Lower lobe of right lung (tissue), 2 donors: ENCODE results near the gene MCM7. TPM values are rescaled to one million over a fixed set of nuclear protein-coding genes. Genes with fewer than 3 reads are reported as not detected.
A peak's percentile ranks its signal among the peaks of the same experiment; 100 is the strongest.

Source experiments
- ATAC-seq, 2 donors: fragments of 200-7000 bp; cut with Tn5 transposase; one replicate each; pipeline ENCODE4 v1.9.1; 2020 to 2022; ENCODE audit warnings: mild to moderate bottlenecking in 2 of 2, moderate library complexity in 2 of 2
- DNase-seq: peaks from one replicate; pipeline ENCODE4 v3.0.0-alpha.2; 2020
- H3K27ac ChIP-seq: fragments of 200-600 bp; one replicate; pipeline ENCODE4 v1.8.0; 2022
- H3K27me3 ChIP-seq: fragments of 200-600 bp; one replicate; pipeline ENCODE4 v1.8.0; 2022; ENCODE audit warnings: low read depth
- H3K36me3 ChIP-seq: fragments of 200-600 bp; one replicate; pipeline ENCODE4 v1.8.0; 2022; ENCODE audit warnings: mild to moderate bottlenecking
- H3K4me1 ChIP-seq: fragments of 200-600 bp; one replicate; pipeline ENCODE4 v1.8.0; 2022
- H3K4me3 ChIP-seq: fragments of 200-600 bp; one replicate; pipeline ENCODE4 v1.8.0; 2022; ENCODE audit warnings: mild to moderate bottlenecking
- H3K9me3 ChIP-seq: fragments of 200-600 bp; one replicate; pipeline ENCODE4 v1.8.0; 2022
- CTCF ChIP-seq: fragments of 200-600 bp; IDR thresholded peaks from one replicate; pipeline ENCODE4 v1.8.0; 2022; ENCODE audit warnings: antibody characterized with exemption, mild to moderate bottlenecking
- intact Hi-C: fragments of 100-400 bp; cut with DNase I; formaldehyde crosslinking; loops from one replicate; pipeline ENCODE4 v1.11.0; 2022
- total RNA-seq: library from RNA; stranded (reverse); fragmentation: NEBNext Ultra II Directional; extraction: Animal tissue kit (Norgen Biotek cat#: 25700); gene quantifications from one replicate; pipeline ENCODE4 v1.2.1, GENCODE V29; 2021
- donor health status: DM: no; HTN: yes; CAD: no; lungs with severe emphysema.

Gene MCM7
- total RNA-seq, 1 donor from 2014 or later: 48.0 TPM

DNA sequence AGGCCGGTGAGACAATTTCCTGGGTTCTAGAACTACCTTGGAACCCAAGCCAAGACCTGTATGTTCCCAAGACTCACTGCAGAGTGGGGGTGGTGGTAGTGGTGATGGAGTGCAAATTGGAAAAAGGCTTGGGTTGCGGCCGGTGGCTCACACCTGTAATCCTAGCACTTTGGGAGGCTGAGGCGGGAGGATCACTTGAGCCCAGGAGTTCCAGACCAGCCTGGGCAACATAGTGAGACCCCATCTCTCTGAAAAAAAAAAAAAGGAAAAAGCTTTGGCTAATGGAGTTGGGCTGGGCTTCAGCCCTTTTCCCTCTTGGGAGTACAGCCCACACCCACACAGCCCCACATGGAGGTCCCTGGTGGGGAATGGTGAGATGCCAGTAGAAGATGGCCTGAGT is 4.3 kb upstream of the MCM7 start:
- no peak overlapping the region for H3K27ac ChIP-seq
- no peak overlapping the region for H3K4me3 ChIP-seq
- intact Hi-C loops: no loop called here
- peaks cover 78% of the 10 kb centered on the region for H3K36me3 ChIP-seq
- ATAC-seq: no peak
- DNase-seq: no peak
- H3K4me1 ChIP-seq: peaks cover 8% of the 10 kb centered on the region
- no peaks in the 10 kb centered on the region for H3K27me3 ChIP-seq
- no peak for TF ChIP-seq CTCF
- no peaks in the 10 kb centered on the region for H3K9me3 ChIP-seq

DNA sequence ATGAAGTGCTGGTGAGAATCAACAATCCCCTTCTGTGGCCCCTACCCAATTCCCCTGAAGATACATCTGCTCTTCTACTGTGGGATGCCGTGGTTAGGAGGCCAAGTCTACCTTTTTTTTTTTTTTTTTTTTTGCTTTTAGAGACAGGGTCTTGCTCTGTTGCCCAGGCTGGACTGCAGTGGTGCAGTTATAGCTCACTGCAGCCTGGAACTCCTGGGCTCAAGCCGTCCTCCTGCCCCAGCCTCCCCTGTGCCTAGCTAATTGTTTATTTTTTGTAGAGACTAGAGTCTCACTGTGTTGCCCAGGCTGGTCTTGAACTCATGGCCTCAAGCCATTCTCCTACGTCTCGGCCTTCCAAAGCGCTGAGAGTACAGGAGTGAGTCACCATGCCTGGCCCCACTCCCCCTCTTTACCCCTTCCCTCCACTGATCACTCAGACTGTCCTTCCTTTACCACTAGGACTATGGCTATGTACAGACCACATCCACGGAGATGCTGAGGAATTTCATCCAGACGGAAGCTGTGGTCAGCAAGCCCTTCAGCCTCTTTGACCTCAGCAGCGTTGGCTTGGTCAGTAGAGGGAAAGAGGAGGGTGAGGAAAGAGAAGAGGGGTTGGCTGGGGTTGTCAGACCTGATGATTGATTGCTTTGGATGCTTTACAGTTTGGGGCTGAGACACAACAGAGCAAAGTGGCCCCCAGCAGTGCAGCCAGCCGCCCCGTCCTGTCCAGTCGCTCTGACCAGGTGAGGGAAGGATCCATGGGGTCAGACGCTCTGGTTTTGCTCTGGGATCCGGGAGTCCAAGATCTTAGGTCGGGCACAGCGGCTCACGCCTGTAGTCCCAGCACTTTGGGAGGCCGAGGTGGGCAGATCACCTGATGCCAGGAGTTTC is 2.0 kb upstream of the MCM7 start:
- no peak for TF ChIP-seq CTCF
- peaks cover 22% of the 10 kb centered on the region for H3K4me1 ChIP-seq
- H3K27ac ChIP-seq: no peak overlapping the region
- intact Hi-C loops: no loop called here
- DNase-seq: no peak
- no peaks in the 10 kb centered on the region for H3K27me3 ChIP-seq
- no peak overlapping the region for H3K4me3 ChIP-seq
- ATAC-seq: no peak
- no peaks in the 10 kb centered on the region for H3K9me3 ChIP-seq
- H3K36me3 ChIP-seq: peaks cover 68% of the 10 kb centered on the region

GRCh38 chr7:100100420-100101015 is 679 bp downstream of the MCM7 start:
- intact Hi-C loops: no loop called here
- ATAC-seq (peak; percentile 95 to 96), DNase-seq (peak; percentile 93)
- Histone ChIP-seq H3K27ac (peak overlapping the region; percentile 91), H3K4me3 (peak overlapping the region; percentile 97), H3K36me3 (peaks cover 68% of the 10 kb centered on the region), H3K4me1 (peaks cover 24% of the 10 kb centered on the region), H3K27me3 (no peaks in the 10 kb centered on the region), H3K9me3 (no peaks in the 10 kb centered on the region)
- TF ChIP-seq CTCF: no peak

- H3K36me3 ChIP-seq: peaks cover 68% of the 10 kb centered on the region
- H3K4me1 ChIP-seq: peaks cover 24% of the 10 kb centered on the region
- H3K27me3 ChIP-seq: no peaks in the 10 kb centered on the region
- DNase-seq (no peak), ATAC-seq (no peak)
- intact Hi-C loops: no loop called here
- no peaks in the 10 kb centered on the region for H3K9me3 ChIP-seq
- no peak for TF ChIP-seq CTCF
- H3K27ac ChIP-seq: no peak overlapping the region
- peak overlapping the region; percentile 97 for H3K4me3 ChIP-seq
These were observed 1.7 kb downstream of the MCM7 start for GRCh38 chr7:100099452-100099851.

- Histone ChIP-seq H3K27me3 (no peaks in the 10 kb centered on the region), H3K27ac (no peak overlapping the region), H3K4me1 (peaks cover 24% of the 10 kb centered on the region), H3K4me3 (no peak overlapping the region), H3K9me3 (no peaks in the 10 kb centered on the region), H3K36me3 (peaks cover 68% of the 10 kb centered on the region)
- ATAC-seq: no peak
- TF ChIP-seq CTCF: no peak
- DNase-seq: no peak
- intact Hi-C loops: no loop called here
These were observed 2.3 kb downstream of the MCM7 start for GRCh38 chr7:100098913-100099312.
